NCI-H345 treated with DMSO at 0.1 percent for 48 hours (cell line): ENCODE data around the gene CNTFR.
A peak's percentile ranks its signal among the peaks of the same experiment; 100 is the strongest.

Experiments
- DNase-seq: peaks from one replicate; lab custom pipeline; 2025; ENCODE audit not compliant: unreplicated experiment; lab: John Stamatoyannopoulos, UW

CNTFR gene

DNA sequence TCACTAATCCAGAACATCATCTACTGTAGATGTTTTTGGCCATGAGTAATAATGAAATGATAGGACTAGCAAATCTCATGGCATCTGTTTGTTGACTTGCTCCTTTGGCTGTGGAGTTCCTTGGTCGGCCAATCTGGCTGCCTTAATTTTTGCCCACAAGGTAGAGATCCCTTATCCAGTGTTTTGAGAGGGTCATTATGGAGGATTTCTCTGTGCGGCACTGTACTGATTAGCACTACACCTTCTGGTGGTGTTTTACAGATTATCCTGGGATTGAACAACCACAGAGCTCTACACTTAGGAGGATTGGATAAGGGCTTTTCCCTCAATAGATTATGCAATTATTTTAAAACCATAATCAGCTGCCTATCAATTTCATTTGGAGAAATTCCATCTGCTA, 63.5 kb downstream of the CNTFR start:
- no peak for DNase-seq

GRCh38 chr9:34524349-34524748, 65.2 kb downstream of the CNTFR start:
- no peak for DNase-seq

GRCh38 chr9:34522971-34523797, 66.3 kb downstream of the CNTFR start, which contains the start of gene ENHO:
TSS of gene ENHO (minus strand) at chr9:34522990. CDS start at chr9:34521695, 1,295 bp downstream.
- DNase-seq: peak; percentile 86

- DNase-seq: peak; percentile 18
Measured at GRCh38 chr9:34522091-34522887, 67.2 kb downstream of the CNTFR start.

- DNase-seq: no peak
Measured at GRCh38 chr9:34521406-34522045, 68.0 kb downstream of the CNTFR start.

GRCh38 chr9:34520505-34521385, 68.8 kb downstream of the CNTFR start:
- no peak for DNase-seq

DNA sequence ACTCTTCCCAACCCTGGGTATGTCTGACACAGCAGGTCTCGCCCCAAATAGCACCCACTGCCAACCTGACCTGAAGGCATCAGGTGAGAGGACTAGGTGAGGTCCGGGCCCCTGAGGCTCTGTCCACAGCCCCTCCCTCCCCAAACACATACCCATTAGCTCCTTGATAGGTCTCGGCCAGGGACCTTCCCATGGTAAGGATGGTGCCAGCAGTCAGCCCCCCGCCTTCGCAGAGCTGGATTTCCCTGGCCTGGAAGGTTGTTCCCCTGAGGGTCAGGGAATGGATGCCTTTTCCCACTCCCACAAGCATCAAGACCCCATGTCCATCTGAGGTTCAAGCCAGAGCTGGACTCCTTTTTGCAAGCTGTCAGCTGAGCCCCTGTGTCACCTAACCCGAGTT, 69.4 kb downstream of the CNTFR start:
- no peak for DNase-seq

DNA sequence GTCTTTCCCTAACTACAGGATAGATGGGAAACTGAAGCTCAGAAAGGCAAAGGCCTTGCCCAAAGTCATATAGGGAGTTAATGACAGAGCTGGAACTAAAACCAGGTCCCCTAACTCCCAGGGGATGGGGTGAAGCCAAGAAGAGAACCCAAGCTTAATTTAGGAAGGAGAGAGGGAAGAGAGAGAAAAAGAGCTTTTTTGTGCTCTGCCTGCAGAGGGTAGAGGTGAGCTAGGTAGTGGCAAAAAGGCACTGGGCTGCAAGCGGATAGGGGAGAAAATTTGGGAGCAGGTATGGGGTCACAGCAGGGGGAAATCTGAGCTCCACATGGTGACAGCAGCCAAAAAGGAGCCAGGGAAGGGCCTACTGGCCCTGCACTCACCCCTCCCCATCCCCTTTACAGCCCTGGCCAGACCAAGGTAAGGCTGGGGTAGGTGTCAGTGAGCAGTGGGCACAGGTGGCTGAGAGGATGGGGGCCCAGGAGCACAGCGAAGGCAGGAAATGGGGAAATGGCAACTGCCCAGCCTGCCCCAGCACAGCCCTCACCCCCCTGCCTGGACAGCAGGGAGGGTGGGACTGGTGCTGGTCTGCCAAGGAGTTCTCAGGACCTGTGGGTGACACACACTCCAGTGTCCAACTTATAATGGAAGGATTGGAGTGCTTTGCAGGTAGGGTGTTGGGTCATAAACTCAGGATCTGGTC, 70.1 kb downstream of the CNTFR start:
- DNase-seq: no peak

DNA sequence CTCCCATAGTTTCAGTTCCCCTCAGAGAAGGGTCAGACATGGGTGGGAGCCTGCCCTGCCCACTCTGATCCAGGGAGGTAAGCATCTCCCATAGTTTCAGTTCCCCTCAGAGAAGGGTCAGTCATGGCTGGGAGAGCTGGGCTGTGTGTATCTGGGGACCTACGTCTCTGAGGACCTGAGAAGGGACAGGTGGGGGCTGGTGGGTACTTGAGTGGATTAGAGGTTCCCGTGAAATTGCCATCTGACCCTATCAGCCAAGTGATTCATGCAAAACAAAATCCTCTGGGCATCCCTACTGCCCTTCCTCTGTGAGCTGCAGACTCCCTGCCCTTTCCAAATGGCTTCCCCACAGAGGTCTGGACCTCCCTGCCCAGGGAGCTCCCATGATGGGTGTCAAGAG, 70.6 kb downstream of the CNTFR start:
- DNase-seq: no peak

DNA sequence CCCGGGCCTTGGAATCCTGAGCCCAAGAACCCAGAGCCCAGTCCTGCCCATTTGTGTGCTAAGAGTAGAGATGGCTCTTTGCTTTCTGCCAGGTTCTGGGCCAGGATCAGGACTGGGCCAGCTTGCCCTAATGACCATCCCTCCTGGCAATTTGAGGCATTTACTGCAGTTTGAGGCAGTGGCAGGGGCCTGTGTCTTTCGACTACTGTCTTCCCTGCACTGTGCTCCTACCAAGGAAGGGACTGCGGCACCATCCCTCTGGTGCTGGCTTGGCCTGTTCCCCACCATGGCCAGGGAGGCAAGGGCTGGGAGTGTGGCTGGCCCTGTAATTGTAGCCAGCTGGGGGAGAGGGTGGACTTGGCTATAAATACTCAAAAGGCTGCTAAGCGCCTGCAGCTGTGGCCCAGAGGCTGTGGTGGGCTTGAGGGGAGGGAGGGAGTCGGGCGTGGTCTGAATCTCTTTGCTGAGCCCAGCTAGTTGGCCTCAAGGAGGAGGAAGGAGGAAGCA, 71.4 kb downstream of the CNTFR start:
- no peak for DNase-seq

GRCh38 chr9:34517185-34517584, 72.3 kb downstream of the CNTFR start:
- no peak for DNase-seq

GRCh38 chr9:34515959-34516358, 73.6 kb downstream of the CNTFR start:
- DNase-seq: no peak

- DNase-seq: no peak
Measured at GRCh38 chr9:34514816-34515215, 74.7 kb downstream of the CNTFR start.

DNA sequence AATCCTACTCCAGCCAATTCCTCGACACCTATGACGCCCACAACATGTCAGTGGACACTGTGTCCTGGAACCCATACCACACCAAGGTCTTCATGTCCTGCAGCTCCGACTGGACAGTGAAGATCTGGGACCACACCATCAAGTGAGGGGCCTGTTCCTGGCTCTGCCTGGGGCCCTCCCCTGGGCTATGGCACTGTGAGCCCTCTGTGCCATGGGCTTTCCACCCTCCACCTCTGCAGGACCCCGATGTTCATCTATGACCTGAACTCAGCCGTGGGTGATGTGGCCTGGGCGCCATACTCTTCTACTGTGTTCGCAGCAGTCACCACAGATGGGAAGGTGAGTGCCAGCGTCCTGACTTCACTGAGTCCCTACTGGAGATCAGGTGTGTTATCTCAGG, 75.1 kb downstream of the CNTFR start:
- DNase-seq: no peak

- no peak for DNase-seq
Measured at GRCh38 chr9:34513567-34514214, 75.8 kb downstream of the CNTFR start.

DNA sequence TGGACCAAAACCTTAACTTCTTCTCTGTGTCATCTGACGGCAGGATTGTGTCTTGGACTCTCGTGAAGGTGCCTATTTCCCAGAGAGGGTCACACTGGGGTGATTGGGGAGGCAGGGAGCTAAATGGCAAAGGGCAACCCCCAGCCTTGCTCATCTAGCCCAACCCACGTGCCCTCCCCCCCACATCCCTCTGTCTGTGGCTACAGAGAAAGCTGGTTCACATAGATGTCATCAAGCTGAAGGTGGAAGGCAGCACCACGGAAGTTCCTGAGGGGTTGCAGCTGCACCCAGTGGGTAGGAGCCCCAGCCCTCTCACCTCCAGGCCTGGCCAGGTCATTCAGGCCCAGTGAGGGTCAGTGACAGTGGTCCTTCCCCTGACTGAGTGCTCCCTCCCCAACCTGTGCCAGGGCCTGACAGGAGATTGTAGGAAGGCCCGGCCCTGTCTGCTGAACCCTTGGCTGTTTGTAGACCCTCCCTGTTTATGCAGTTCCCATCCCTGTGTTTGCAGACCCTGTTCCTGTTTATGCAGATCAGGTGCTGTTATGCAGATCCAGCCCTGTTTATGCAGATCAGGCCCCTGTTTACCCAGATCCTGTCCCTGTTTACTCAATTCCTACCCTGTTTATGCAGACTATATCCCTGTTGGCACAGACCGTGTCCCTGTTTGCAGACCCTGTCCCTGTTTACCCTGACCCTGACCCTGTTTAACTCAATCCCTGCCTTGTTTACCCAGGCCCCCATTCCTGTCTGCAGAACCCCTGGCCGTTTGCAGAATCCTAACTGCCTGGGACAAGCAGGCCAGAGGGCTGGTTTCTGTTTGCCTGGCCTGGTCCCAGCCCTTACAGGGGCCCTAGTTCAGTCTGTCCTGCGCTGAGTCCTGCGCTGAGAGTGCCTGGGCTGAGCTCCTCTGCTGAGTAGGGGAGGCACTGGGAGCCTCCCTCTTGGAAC, 77.1 kb downstream of the CNTFR start:
- no peak for DNase-seq

GRCh38 chr9:34510497-34511468, 78.7 kb downstream of the CNTFR start:
- no peak for DNase-seq
